Tibial nerve (tissue), 4 donors: ENCODE results near the gene ENSA. TPM values are rescaled to one million over a fixed set of nuclear protein-coding genes. Genes with fewer than 3 reads are reported as not detected.

ENCODE experiments used
- DNase-seq, 2 donors: peaks; one replicate each; pipeline ENCODE4 v3.0.0-alpha.2; 2019; ENCODE audit warnings: low spot score in 2 of 2
- H3K27ac ChIP-seq, 4 donors: fragments of 200-600 bp; sonication (generic) in 3 of 4; one replicate each; pipeline ENCODE4 v1.5.1; 2017 to 2019; ENCODE audit warnings: mild to moderate bottlenecking in 1 of 4
- H3K27me3 ChIP-seq, 2 donors: fragments of 200-600 bp; sonication (generic) in 1 of 2; one replicate each; pipeline versions ENCODE4 v1.5.1 to v1.6.0; 2017 to 2019
- H3K36me3 ChIP-seq, 3 donors: fragments of 200-600 bp; sonication (generic); one replicate each; pipeline ENCODE4 v1.5.1; 2018 to 2019
- H3K4me1 ChIP-seq, 4 donors: fragments of 200-600 bp; sonication (generic) in 3 of 4; one replicate each; pipeline ENCODE4 v1.5.1; 2017 to 2019
- H3K4me3 ChIP-seq, 4 donors: fragments of 200-600 bp; sonication (generic) in 3 of 4; one replicate each; pipeline ENCODE4 v1.5.1; 2017 to 2019; ENCODE audit warnings: mild to moderate bottlenecking in 1 of 4, moderate library complexity in 1 of 4
- H3K9me3 ChIP-seq, 4 donors: fragments of 200-600 bp; sonication (generic) in 3 of 4; one replicate each; pipeline ENCODE4 v1.5.1; 2017 to 2019
- EP300 ChIP-seq, 2 donors: sonication (generic); formaldehyde crosslinking; IDR thresholded peaks; one replicate each; pipeline ENCODE4 v1.6.1; 2017; ENCODE audit warnings: antibody characterized with exemption in 2 of 2, mild to moderate bottlenecking in 1 of 2
- POLR2A ChIP-seq, 2 donors: fragments of 450-650 bp; IDR thresholded peaks; one replicate each; pipeline ENCODE4 v1.6.1; 2017; ENCODE audit warnings: antibody characterized with exemption in 2 of 2, mild to moderate bottlenecking in 2 of 2, moderate library complexity in 2 of 2
- WGBS, 2 donors: methylation state at CpG; one replicate each; pipeline ENCODE4 v1.1.5; 2018; 5-methylcytosine and 5-hydroxymethylcytosine counted together
- total RNA-seq, 4 donors: library from RNA; depleted of rRNA; stranded (reverse); fragments of >200 nt; gene quantifications; one replicate each; pipeline ENCODE4 v1.1.0, GENCODE V29; 2016
- TF ChIP-seq, protein P1 (sequence below), 5 experiments: fragments of 200-600 bp in 3 of 5; fragments of 450-650 bp in 2 of 5; sonication (generic) in 3 of 5; IDR thresholded peaks; one replicate each; pipeline ENCODE4 v1.5.1; 2016 to 2019; ENCODE audit warnings: antibody characterized with exemption in 5 of 5, mild to moderate bottlenecking in 3 of 5, moderate library complexity in 2 of 5

Gene ENSA, protein sequence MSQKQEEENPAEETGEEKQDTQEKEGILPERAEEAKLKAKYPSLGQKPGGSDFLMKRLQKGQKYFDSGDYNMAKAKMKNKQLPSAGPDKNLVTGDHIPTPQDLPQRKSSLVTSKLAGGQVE
- 100 to 1,000 TPM; 120 to 331 (median 231) TPM for total RNA-seq

- H3K27ac ChIP-seq: peak within 1 kb of the TSS; percentile 96 to 99 (median 98)
- H3K4me3 ChIP-seq: peak within 1 kb of the TSS; percentile 59 to 79 (median 64)
- peak; percentile 93 to 99 for TF ChIP-seq POLR2A (IDR thresholded peaks at IDR 0.05)
- TF ChIP-seq, protein P1, sequence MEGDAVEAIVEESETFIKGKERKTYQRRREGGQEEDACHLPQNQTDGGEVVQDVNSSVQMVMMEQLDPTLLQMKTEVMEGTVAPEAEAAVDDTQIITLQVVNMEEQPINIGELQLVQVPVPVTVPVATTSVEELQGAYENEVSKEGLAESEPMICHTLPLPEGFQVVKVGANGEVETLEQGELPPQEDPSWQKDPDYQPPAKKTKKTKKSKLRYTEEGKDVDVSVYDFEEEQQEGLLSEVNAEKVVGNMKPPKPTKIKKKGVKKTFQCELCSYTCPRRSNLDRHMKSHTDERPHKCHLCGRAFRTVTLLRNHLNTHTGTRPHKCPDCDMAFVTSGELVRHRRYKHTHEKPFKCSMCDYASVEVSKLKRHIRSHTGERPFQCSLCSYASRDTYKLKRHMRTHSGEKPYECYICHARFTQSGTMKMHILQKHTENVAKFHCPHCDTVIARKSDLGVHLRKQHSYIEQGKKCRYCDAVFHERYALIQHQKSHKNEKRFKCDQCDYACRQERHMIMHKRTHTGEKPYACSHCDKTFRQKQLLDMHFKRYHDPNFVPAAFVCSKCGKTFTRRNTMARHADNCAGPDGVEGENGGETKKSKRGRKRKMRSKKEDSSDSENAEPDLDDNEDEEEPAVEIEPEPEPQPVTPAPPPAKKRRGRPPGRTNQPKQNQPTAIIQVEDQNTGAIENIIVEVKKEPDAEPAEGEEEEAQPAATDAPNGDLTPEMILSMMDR (IDR thresholded peaks at IDR 0.05): peak in 2 of 5 experiments; percentile 22 to 43
- peak; percentile 58 to 99 for TF ChIP-seq EP300 (IDR thresholded peaks at IDR 0.05)
- 1% methylated on average over 47 to 49 of the region's 49 CpGs for WGBS, 2 donors
- DNase-seq: peak; percentile 96 to 97
- H3K27me3 ChIP-seq: no peaks in the 10 kb centered on the region
- no peaks in the 10 kb centered on the region for H3K9me3 ChIP-seq
- H3K36me3 ChIP-seq: peaks cover 7 to 31% (median 7%) of the 10 kb centered on the region in 3 donors
- H3K4me1 ChIP-seq: peaks cover 0 to 30% (median 13%) of the 10 kb centered on the region in 4 donors
These were observed at the start of gene ENSA for GRCh38 chr1:150629115-150629928. ENSA (minus strand) TSS chr1:150629612; CDS start chr1:150629470, 142 bp downstream.

- Histone ChIP-seq H3K27me3 (no peaks in the 10 kb centered on the region), H3K4me3 (no peak overlapping the region), H3K9me3 (no peaks in the 10 kb centered on the region), H3K36me3 (peaks cover 0 to 26% (median 2%) of the 10 kb centered on the region in 3 donors), H3K4me1 (no peaks in the 10 kb centered on the region), H3K27ac (no peak overlapping the region)
- TF ChIP-seq EP300 (IDR thresholded peaks at IDR 0.05): no peak
- TF ChIP-seq, protein P1 (IDR thresholded peaks at IDR 0.05): no peak
- no peak for TF ChIP-seq POLR2A (IDR thresholded peaks at IDR 0.05)
- no peak for DNase-seq
- WGBS, 2 donors: 93 to 96% methylated on average over 1 of the region's 1 CpG
These were observed 49.6 kb upstream of the ENSA start for GRCh38 chr1:150678988-150679387.

- Histone ChIP-seq H3K36me3 (peaks cover 0 to 24% (median 0%) of the 10 kb centered on the region in 3 donors), H3K27me3 (no peaks in the 10 kb centered on the region), H3K9me3 (no peaks in the 10 kb centered on the region), H3K4me3 (no peak overlapping the region), H3K27ac (no peak overlapping the region), H3K4me1 (no peaks in the 10 kb centered on the region)
- no peak for TF ChIP-seq POLR2A (IDR thresholded peaks at IDR 0.05)
- TF ChIP-seq, protein P1 (IDR thresholded peaks at IDR 0.05): no peak
- TF ChIP-seq EP300 (IDR thresholded peaks at IDR 0.05): no peak
- 91 to 92% methylated on average over 4 of the region's 4 CpGs for WGBS, 2 donors
- no peak for DNase-seq
These were observed 45.5 kb upstream of the ENSA start for GRCh38 chr1:150674881-150675280.

GRCh38 chr1:150663321-150663720, 33.9 kb upstream of the ENSA start:
- DNase-seq: no peak
- Histone ChIP-seq H3K9me3 (no peaks in the 10 kb centered on the region), H3K36me3 (peaks cover 0 to 53% (median 2%) of the 10 kb centered on the region in 3 donors), H3K27me3 (no peaks in the 10 kb centered on the region), H3K4me3 (no peak overlapping the region), H3K4me1 (peaks cover 0 to 11% (median 0%) of the 10 kb centered on the region in 4 donors), H3K27ac (no peak overlapping the region)
- TF ChIP-seq EP300 (IDR thresholded peaks at IDR 0.05) (no peak), POLR2A (IDR thresholded peaks at IDR 0.05) (no peak)
- TF ChIP-seq, protein P1 (IDR thresholded peaks at IDR 0.05): no peak
- 85 to 89% methylated on average over 7 of the region's 7 CpGs for WGBS, 2 donors

GRCh38 chr1:150662811-150663210, 33.4 kb upstream of the ENSA start:
- no peaks in the 10 kb centered on the region for H3K9me3 ChIP-seq
- H3K4me3 ChIP-seq: no peak overlapping the region
- no peak overlapping the region for H3K27ac ChIP-seq
- peaks cover 0 to 58% (median 2%) of the 10 kb centered on the region in 3 donors for H3K36me3 ChIP-seq
- WGBS, 2 donors: 95 to 97% methylated on average over 9 of the region's 9 CpGs
- TF ChIP-seq, protein P1 (IDR thresholded peaks at IDR 0.05): no peak
- TF ChIP-seq POLR2A (IDR thresholded peaks at IDR 0.05) (no peak), EP300 (IDR thresholded peaks at IDR 0.05) (no peak)
- no peak for DNase-seq
- peaks cover 0 to 9% (median 0%) of the 10 kb centered on the region in 4 donors for H3K4me1 ChIP-seq
- no peaks in the 10 kb centered on the region for H3K27me3 ChIP-seq
